Liver (tissue), 9 donors: ENCODE data around the gene TMEM204. TPM values are rescaled to one million over a fixed set of nuclear protein-coding genes. Genes with fewer than 3 reads are reported as not detected.

ENCODE experiments used
- DNase-seq: peaks from one replicate; pipeline ENCODE4 v3.0.0-alpha.2; 2017; ENCODE audit warnings: low spot score
- H3K27ac ChIP-seq, 2 donors: one replicate each; pipeline ENCODE4 v1.7.0; 2013; ENCODE audit warnings: inconsistent platforms in 2 of 2, low read length in 2 of 2, control low read depth in 1 of 2, low read depth in 1 of 2, mild to moderate bottlenecking in 1 of 2
- H3K27me3 ChIP-seq, 4 donors: one replicate each; pipeline versions ENCODE4 v1.6.1 to v1.7.0; 2013; ENCODE audit warnings: low read length in 3 of 4, inconsistent platforms in 1 of 4, mild to moderate bottlenecking in 1 of 4, moderate library complexity in 1 of 4; ENCODE audit not compliant: control insufficient read depth in 4 of 4, insufficient read depth in 4 of 4
- H3K36me3 ChIP-seq, 4 donors: one replicate each; pipeline versions ENCODE4 v1.6.1 to v1.7.0; 2013; ENCODE audit warnings: low read length in 3 of 4, mild to moderate bottlenecking in 3 of 4, low read depth in 1 of 4, moderate library complexity in 1 of 4; ENCODE audit not compliant: control insufficient read depth in 4 of 4, insufficient read depth in 3 of 4
- H3K4me1 ChIP-seq, 4 donors: one replicate each; pipeline versions ENCODE4 v1.6.1 to v1.7.0; 2013; ENCODE audit warnings: low read length in 3 of 4, mild to moderate bottlenecking in 3 of 4, moderate library complexity in 1 of 4; ENCODE audit not compliant: control insufficient read depth in 4 of 4, insufficient read depth in 4 of 4
- H3K4me3 ChIP-seq, 3 donors: one replicate each; pipeline versions ENCODE4 v1.6.1 to v1.7.0; 2013; ENCODE audit warnings: low read length in 3 of 3, control low read depth in 1 of 3, low read depth in 1 of 3, mild to moderate bottlenecking in 1 of 3
- H3K9ac ChIP-seq, 2 donors: one replicate each; pipeline ENCODE4 v1.7.0; 2013; ENCODE audit warnings: low read length in 2 of 2, mild to moderate bottlenecking in 2 of 2, moderate library complexity in 2 of 2, control low read depth in 1 of 2, low read depth in 1 of 2
- H3K9me3 ChIP-seq, 4 donors: one replicate each; pipeline versions ENCODE4 v1.6.1 to v1.7.0; 2013; ENCODE audit warnings: low read length in 3 of 4; ENCODE audit not compliant: control insufficient read depth in 4 of 4
- EGR1 ChIP-seq, 2 donors: IDR thresholded peaks; 2 replicates each; pipeline ENCODE4 v1.6.1; 2016 to 2018; ENCODE audit warnings: antibody characterized with exemption in 2 of 2, low read depth in 2 of 2
- FOXA1 ChIP-seq: IDR thresholded peaks from 2 replicates; pipeline ENCODE4 v1.6.1; 2016; ENCODE audit warnings: antibody characterized with exemption
- FOXA2 ChIP-seq: IDR thresholded peaks from 2 replicates; pipeline ENCODE4 v1.6.1; 2016; ENCODE audit warnings: antibody characterized with exemption
- NR2F2 ChIP-seq: IDR thresholded peaks from 2 replicates; pipeline ENCODE4 v1.6.1; 2016; ENCODE audit warnings: antibody characterized with exemption
- RAD21 ChIP-seq, 2 donors: IDR thresholded peaks; 2 replicates each; pipeline ENCODE4 v1.6.1; 2016; ENCODE audit warnings: antibody characterized with exemption in 2 of 2, mild to moderate bottlenecking in 2 of 2
- REST ChIP-seq: IDR thresholded peaks from 2 replicates; pipeline ENCODE4 v1.6.1; 2016; ENCODE audit warnings: antibody characterized with exemption, mild to moderate bottlenecking
- RXRA ChIP-seq, 2 donors: IDR thresholded peaks; 2 replicates each; pipeline ENCODE4 v1.6.1; 2017 to 2018; ENCODE audit warnings: antibody characterized with exemption in 2 of 2, mild to moderate bottlenecking in 1 of 2
- SP1 ChIP-seq: IDR thresholded peaks from 2 replicates; pipeline ENCODE4 v1.6.1; 2018; ENCODE audit warnings: antibody characterized with exemption, mild to moderate bottlenecking
- TAF1 ChIP-seq: conservative IDR thresholded peaks from 2 replicates; pipeline ENCODE4 v1.6.1; 2016; ENCODE audit warnings: antibody characterized with exemption, mild to moderate bottlenecking
- YY1 ChIP-seq: IDR thresholded peaks from 2 replicates; pipeline ENCODE4 v1.6.1; 2016; ENCODE audit warnings: antibody characterized with exemption, mild to moderate bottlenecking
- ZBTB33 ChIP-seq: IDR thresholded peaks from 2 replicates; pipeline ENCODE4 v1.6.1; 2016; ENCODE audit warnings: antibody characterized with exemption
- WGBS: extraction: QIAGEN DNeasy Blood & Tissue Kit; methylation state at CpG from one replicate; pipeline ENCODE4 v1.1.7; 2013; 5-methylcytosine and 5-hydroxymethylcytosine counted together
- polyA plus RNA-seq, 2 donors: library from polyadenylated mRNA; stranded (reverse) in 1 of 2; unstranded in 1 of 2; fragments of 200-250 nt in 1 of 2; fragments of >200 nt in 1 of 2; fragmentation: Nextera tagmentation in 1 of 2; extraction: Ambion mirVana in 1 of 2; gene quantifications; one replicate each; pipeline versions ENCODE4 v1.2.1 to v1.2.3, GENCODE V29; 2013 to 2015
- total RNA-seq, 2 donors: library from RNA; depleted of rRNA; stranded (reverse); fragments of >200 nt; gene quantifications; one replicate each; pipeline ENCODE4 v1.2.3, GENCODE V29; 2014
- TF ChIP-seq, protein P1 (sequence below): IDR thresholded peaks from 2 replicates; pipeline ENCODE4 v1.6.1; 2016; ENCODE audit warnings: antibody characterized with exemption
- TF ChIP-seq, protein P2 (sequence below): fragments of 150-350 bp; IDR thresholded peaks from 2 replicates; pipeline ENCODE4 v1.5.1; 2017; ENCODE audit warnings: improper control_type of control experiment, low read depth, low read length; ENCODE audit not compliant: missing input control
- donor health status: healthy.
- donor health status: healthy.
- donor health status: healthy.
- donor health status: healthy.
- donor health status: healthy.

The TMEM204 gene
- total and polyA plus RNA-seq, 4 donors = 3.5 to 14.4 (median 10.7) TPM

DNA sequence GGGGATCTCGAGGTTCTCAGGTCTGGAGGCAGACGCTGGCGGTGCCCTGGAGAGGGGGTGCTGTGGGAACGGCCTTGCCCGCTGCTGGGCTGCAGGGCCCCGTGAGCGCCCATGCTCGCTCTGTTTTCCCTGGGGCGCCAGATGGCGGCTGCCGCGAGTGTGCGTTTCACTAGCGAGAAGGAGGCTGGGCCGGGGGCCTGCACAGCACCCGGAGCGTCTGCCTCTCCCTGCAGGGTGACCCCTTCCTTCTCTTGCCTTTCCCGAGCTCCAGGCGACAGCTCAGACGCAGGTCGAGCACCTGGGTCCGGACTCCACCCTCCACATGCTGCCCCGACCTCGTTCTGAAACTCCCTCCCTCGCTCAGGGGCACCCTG, 37.6 kb upstream of the TMEM204 start (continued):
- no peak for TF ChIP-seq ZBTB33
- TF ChIP-seq, protein P1, sequence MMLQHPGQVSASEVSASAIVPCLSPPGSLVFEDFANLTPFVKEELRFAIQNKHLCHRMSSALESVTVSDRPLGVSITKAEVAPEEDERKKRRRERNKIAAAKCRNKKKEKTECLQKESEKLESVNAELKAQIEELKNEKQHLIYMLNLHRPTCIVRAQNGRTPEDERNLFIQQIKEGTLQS = no peak

- Histone ChIP-seq H3K27me3 (no peaks in the 10 kb centered on the region), H3K27ac (no peak overlapping the region), H3K36me3 (peaks cover 0 to 44% (median 26%) of the 10 kb centered on the region in 4 donors), H3K4me3 (no peak overlapping the region), H3K9me3 (no peaks in the 10 kb centered on the region), H3K4me1 (peaks cover 9 to 22% (median 16%) of the 10 kb centered on the region in 4 donors), H3K9ac (no peak overlapping the region)
- no peak for DNase-seq
- 97% methylated on average over 25 of the region's 25 CpGs for WGBS
- TF ChIP-seq RAD21 (IDR thresholded peaks at IDR 0.05) = no peak
- no peak for TF ChIP-seq TAF1
- TF ChIP-seq REST = no peak
- TF ChIP-seq EGR1 (IDR thresholded peaks at IDR 0.05; ENCODE audit: low read depth in 2 of 2) = no peak
- no peak for TF ChIP-seq NR2F2
- TF ChIP-seq FOXA2 = no peak
- no peak for TF ChIP-seq YY1
- TF ChIP-seq, protein P1 = no peak
- TF ChIP-seq SP1 = no peak
- TF ChIP-seq FOXA1 = no peak
- TF ChIP-seq RXRA (IDR thresholded peaks at IDR 0.05) = no peak
- TF ChIP-seq, protein P2, sequence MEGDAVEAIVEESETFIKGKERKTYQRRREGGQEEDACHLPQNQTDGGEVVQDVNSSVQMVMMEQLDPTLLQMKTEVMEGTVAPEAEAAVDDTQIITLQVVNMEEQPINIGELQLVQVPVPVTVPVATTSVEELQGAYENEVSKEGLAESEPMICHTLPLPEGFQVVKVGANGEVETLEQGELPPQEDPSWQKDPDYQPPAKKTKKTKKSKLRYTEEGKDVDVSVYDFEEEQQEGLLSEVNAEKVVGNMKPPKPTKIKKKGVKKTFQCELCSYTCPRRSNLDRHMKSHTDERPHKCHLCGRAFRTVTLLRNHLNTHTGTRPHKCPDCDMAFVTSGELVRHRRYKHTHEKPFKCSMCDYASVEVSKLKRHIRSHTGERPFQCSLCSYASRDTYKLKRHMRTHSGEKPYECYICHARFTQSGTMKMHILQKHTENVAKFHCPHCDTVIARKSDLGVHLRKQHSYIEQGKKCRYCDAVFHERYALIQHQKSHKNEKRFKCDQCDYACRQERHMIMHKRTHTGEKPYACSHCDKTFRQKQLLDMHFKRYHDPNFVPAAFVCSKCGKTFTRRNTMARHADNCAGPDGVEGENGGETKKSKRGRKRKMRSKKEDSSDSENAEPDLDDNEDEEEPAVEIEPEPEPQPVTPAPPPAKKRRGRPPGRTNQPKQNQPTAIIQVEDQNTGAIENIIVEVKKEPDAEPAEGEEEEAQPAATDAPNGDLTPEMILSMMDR = no peak
- no peak for TF ChIP-seq ZBTB33
These were observed 37.0 kb upstream of the TMEM204 start for GRCh38 chr16:1496464-1496863.
